ENCODE measurements around the gene DERA. TPM values are rescaled to one million over a fixed set of nuclear protein-coding genes. Genes with fewer than 3 reads are reported as not detected.
"Not testable (repeated sequence)": the region's sequence is repeated elsewhere in the genome, so short reads cannot be mapped to it uniquely, and the experiment has no call there.

The DERA gene
- 43.1 and 46.1 TPM in 2 replicates for total RNA-seq (2014; rRNA removed; shearing (Covaris generic))

GRCh38 chr12:15910864-15911721, at the start of gene DERA:
DERA (plus strand) TSS chr12:15911332; CDS start chr12:15911384, 52 bp downstream.
- peak; percentile 39 for DNase-seq (ENCODE audit: low spot score)

DNA sequence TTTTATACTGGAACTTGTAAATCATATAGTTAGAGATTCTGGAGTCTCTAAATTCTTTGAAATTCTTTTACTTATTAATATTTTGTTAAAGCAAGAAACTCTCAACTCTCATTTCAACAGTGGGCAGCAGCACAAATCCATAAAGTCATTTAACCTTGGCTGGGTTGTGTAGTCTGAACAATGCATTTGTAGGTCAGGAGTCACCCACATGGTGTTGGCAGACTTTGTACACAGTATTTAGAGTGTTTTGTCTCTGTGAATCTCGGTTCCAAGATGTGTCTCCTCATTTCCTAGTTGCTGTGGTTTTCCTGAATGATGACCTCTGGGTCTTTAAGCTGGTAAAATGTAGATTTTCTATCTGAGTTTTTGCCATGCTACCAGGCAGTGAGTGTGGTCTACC, 49.7 kb upstream of the DERA start:
- no peak for DNase-seq (ENCODE audit: low spot score)

DNA sequence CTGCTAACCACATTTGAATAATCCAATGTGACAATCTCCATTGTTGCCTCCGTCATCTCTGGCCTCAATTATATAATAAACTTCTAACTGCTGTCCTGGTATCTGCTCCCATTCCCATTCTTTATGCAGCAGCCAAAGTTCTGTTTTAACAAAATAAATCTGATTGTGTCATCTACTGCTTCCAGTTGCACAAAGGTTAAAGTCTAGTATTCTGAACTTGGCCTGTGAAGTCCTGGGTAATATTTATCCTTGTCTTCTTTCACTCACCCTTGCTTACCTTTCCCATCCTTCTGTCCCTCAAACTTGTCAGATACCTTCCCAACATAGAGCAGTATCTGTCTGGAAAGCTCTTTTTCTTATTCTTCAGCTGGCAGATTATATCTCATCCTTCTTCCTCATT, 48.3 kb upstream of the DERA start:
- DNase-seq (ENCODE audit: low spot score), result no peak

- DNase-seq (ENCODE audit: low spot score), result peak; percentile 29
Measured at GRCh38 chr12:15863372-15863771, 47.8 kb upstream of the DERA start.

- no peak for DNase-seq (ENCODE audit: low spot score)
Measured at GRCh38 chr12:15863984-15864383, 47.1 kb upstream of the DERA start.

DNA sequence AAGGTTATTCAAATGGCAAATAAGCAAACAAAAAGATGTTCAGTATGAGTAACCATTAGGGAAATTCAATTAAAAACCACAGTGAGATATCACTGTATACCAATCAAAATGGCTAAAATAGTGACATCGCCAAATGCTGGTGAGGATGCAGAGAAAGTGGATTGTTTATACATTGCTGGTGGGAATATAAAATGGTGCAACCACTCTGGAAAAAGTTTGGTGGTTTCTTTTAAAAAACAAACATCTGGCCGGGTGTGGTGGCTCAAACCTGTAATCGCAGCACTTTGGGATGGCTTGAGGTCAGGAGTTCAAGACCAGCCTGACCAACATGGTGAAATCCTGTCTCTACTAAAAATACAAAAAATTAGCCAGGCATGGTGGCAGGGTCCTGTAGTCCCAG, 42.9 kb upstream of the DERA start:
- DNase-seq (ENCODE audit: low spot score), result no peak

DNA sequence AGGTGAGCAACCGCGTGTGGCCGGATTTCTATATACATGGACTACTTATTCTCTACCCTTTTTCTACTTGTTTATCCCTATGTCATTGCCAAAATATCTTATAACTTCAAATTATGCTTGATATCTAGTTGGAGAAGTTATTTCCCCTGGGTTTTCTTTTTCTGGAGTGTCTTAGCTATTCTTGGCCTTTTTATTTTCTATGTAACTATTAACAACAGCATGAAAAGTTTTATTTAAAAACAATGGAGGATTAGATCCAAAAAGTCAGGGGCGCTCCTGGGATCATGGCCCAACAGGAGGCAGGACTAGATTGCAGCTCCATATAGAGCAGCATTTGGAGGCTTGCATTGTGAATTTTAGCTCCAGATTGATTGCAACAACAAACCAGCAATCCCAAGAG, 37.6 kb upstream of the DERA start:
- no peak for DNase-seq (ENCODE audit: low spot score)

DNA sequence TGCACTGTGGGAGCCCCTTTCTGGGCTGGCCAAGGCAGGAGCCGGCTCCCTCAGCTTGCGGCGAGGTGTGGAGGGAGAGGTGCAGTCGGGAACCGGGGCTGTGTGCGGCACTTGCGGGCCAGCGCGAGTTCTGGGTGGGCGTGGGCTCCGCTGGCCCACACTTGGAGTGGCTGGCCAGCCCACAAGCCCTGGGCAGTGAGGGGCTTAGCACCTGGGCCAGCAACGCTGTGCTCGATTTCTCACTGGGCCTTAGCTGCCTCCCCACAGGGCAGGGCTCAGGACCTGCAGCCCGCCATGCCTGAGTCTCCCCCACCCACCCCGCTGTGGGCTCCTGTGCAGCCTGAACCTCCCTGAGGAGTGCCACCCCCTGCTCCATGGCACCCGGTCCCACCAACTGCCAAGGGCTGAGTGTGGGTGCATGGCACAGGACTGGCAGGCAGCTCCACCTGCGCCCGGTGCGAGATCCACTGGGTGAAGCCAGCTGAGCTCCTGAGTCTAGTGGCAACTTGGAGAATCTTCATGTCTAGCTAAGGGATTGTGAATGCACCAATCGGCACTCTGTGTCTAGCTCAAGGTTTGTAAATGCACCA, 36.5 kb upstream of the DERA start:
- DNase-seq (ENCODE audit: low spot score), result not testable (repeated sequence)

DNA sequence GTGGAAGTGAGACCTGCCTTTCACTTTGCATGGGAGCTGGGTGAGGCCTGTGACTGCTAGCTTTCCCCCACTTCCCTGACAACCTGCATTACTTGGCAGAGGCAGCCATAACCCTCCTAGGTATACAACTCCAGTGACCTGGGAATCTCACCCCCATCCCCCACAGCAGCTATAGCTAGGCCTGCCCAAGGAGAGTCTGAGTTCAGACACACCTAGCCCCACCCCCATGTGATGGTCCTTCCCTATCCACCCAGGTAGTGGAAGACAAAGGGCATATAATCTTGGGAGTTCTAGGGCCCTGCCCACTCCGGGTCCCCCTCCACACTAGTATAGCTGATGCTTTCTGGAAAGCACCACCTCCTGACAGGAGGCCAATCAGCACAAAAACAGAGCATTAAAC, 35.3 kb upstream of the DERA start:
- DNase-seq (ENCODE audit: low spot score), result no peak

GRCh38 chr12:15879413-15879812, 31.7 kb upstream of the DERA start:
- no peak for DNase-seq (ENCODE audit: low spot score)

- no peak for DNase-seq (ENCODE audit: low spot score)
Measured at GRCh38 chr12:15880721-15881120, 30.4 kb upstream of the DERA start.

- peak; percentile 87 for DNase-seq (ENCODE audit: low spot score)
Measured at GRCh38 chr12:15882118-15882971, 28.8 kb upstream of the DERA start, which contains the start of gene STRAP. STRAP (plus strand) TSS chr12:15882387; CDS start chr12:15882708, 321 bp downstream.

- DNase-seq (ENCODE audit: low spot score), result no peak
Measured at GRCh38 chr12:15883536-15883935, 27.6 kb upstream of the DERA start.

- DNase-seq (ENCODE audit: low spot score), result no peak
Measured at GRCh38 chr12:15886372-15887042, 24.6 kb upstream of the DERA start.

GRCh38 chr12:15887043-15887817, 23.9 kb upstream of the DERA start:
- DNase-seq (ENCODE audit: low spot score), result no peak

GRCh38 chr12:15892645-15893259, 18.4 kb upstream of the DERA start:
- DNase-seq (ENCODE audit: low spot score), result no peak

GRCh38 chr12:15893260-15893659, 17.9 kb upstream of the DERA start:
- DNase-seq (ENCODE audit: low spot score), result no peak

DNA sequence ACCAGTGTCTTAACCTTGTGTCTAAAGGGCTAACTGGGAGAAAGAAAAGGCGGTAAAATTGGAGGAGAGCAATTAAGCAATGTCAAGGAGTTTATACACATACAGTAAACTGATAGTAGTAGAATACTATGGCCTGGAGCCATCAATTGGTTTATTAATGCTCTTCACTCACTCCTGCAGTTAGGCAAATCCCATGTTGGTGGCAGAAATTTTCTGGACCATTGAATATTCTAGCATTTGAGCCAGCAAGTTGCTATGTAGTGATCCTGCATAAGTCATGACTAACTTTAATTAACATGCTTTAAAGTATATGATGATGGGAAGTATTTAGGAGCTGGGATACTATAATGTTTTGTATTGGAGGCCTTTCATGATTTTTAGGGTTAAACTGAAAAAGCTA, 14.3 kb upstream of the DERA start:
- no peak for DNase-seq (ENCODE audit: low spot score)

DNA sequence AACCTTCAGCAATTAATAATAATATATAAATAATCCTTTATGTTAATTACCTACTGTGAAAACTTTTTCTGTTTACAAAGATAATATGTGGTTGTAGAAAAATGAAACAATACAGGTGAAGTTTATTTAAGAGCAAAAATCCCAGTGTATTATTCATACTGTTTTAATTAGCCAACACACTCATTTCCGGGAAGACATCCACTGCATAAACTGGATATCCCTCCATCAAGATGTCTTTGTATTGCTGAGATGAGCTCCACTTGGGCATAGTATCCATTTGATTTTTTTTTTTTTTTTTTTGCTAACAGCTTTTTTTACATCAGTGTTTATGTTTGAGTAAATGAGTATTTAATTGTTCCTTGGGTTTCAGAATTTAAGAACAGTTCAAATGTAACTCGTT, 13.7 kb upstream of the DERA start:
- no peak for DNase-seq (ENCODE audit: low spot score)

- DNase-seq (ENCODE audit: low spot score), result no peak
Measured at GRCh38 chr12:15899282-15899870, 11.8 kb upstream of the DERA start.

Data from A172 (cell line).